Measurements from ENCODE around the gene LAMC3.

Gene LAMC3

DNA sequence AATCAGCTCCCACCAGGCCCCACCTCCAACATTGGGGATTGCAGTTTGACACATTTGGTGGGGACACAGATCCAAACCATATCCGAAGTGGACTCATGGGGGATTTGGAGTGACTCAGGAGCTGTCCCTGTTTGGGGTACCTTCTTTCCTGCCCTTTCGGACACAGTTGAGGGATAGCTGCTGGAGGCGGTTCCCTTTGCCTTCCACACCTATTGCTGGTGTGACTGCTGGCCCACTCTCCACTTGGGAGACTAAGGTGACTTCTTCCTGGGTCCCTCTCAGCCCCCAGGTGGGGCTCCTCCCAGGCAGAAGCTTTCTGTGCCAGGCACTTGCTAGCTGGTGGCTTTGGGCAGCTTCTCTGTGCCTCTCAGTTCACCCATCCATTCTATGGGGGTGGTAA, 26.6 kb downstream of the LAMC3 start:
- no peak for DNase-seq (ENCODE audit: extremely low spot score)
- CTCF ChIA-PET: interaction anchor here (1.7 kb wide), 1 partner anchor 11 kb away, joined by 6 read pairs; no protein-coding TSS in a partner anchor
- POLR2A ChIA-PET: no interaction called here
- TF ChIP-seq SUZ12 (IDR thresholded peaks at IDR 0.05): no peak
- TF ChIP-seq BHLHE40 (IDR thresholded peaks at IDR 0.05; ENCODE audit: borderline replicate concordance): no peak
- no peak for TF ChIP-seq TARDBP (IDR thresholded peaks at IDR 0.05)
- TF ChIP-seq SP1 (IDR thresholded peaks at IDR 0.05): no peak
- TF ChIP-seq ZNF384 (IDR thresholded peaks at IDR 0.05): no peak
- TF ChIP-seq FOXM1 (IDR thresholded peaks at IDR 0.05; ENCODE audit: borderline replicate concordance): no peak
- TF ChIP-seq ARNT (IDR thresholded peaks at IDR 0.05): no peak
- TF ChIP-seq L3MBTL2 (conservative IDR thresholded peaks at IDR 0.05): no peak
- no peak for TF ChIP-seq HDGF (IDR thresholded peaks at IDR 0.05; ENCODE audit: borderline replicate concordance)
- no peak for TF ChIP-seq FOXA1 (IDR thresholded peaks at IDR 0.05)

DNA sequence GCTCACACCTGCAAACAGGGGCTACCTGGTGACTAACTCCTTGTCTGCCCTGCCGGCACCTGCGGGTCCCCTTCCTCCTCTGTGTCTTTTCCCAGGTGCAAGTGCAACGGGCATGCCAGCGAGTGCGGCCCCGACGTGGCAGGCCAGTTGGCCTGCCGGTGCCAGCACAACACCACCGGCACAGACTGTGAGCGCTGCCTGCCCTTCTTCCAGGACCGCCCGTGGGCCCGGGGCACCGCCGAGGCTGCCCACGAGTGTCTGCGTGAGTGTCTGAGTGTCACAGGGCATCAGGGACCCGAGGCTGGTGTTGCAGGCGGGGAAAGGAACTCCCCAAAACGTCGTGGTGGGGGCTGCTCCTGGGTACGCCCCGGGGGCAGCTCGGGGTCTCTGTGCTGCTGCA, 27.1 kb downstream of the LAMC3 start:
- CTCF ChIA-PET: interaction anchor here (2.4 kb wide), 1 partner anchor 10 kb away, joined by 7 read pairs; no protein-coding TSS in a partner anchor
- TF ChIP-seq CTBP1 (IDR thresholded peaks at IDR 0.05; ENCODE audit: borderline replicate concordance) (no peak), FOXA1 (IDR thresholded peaks at IDR 0.05) (no peak), ELF4 (IDR thresholded peaks at IDR 0.05) (no peak), NFRKB (IDR thresholded peaks at IDR 0.05) (no peak), SP1 (IDR thresholded peaks at IDR 0.05) (no peak), TARDBP (IDR thresholded peaks at IDR 0.05) (no peak)
- POLR2A ChIA-PET: no interaction called here
- no peak for DNase-seq (ENCODE audit: extremely low spot score)

DNA sequence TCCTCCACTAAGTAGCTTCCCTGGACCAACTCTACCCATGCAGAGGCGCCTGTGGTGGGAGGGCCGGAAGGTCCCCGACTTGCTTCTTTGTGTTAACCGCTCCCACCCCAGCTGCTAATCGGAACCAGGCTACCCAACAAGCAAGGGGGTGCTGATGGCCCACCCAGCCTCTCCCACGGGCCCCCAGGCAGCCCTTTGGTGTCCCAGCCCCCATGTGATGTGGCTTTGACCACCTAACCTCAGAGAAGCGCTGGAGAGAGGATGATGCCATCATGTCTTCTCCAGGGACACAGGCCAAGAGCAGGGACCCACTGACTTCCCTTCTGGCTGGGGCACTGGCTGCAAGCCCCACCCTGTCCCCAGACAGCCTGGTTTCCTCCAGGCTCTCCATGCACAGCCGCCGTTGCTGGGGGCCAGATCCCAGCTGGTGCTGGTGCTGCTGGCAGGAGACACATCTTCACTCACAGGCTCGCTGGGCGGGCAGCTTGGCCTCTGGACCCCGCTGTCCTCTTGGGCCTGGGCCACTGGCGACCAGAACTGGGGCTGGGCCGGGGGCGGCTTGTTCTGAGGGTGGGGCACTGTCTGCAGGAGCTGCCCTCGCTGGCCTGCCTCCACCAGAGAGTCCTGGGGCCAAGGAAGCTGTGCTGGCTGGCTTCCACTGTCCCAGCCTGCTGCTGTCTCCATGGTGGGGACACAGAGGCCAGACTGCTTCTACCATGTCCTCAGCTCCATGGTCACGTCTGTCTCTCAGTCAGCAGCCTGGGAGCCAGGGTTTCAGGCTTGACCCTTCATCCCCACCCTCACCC, 27.8 kb downstream of the LAMC3 start:
- CTCF ChIA-PET: interaction anchor here (0.5 to 2.4 kb wide), 3 partner anchors 9 to 19 kb away, joined by 3 to 7 read pairs (median 5); no protein-coding TSS in a partner anchor
- POLR2A ChIA-PET: no interaction called here
- no peak for DNase-seq (ENCODE audit: extremely low spot score)
- TF ChIP-seq SUZ12 (IDR thresholded peaks at IDR 0.05): no peak
- TF ChIP-seq HDGF (IDR thresholded peaks at IDR 0.05; ENCODE audit: borderline replicate concordance): no peak
- TF ChIP-seq ELF4 (IDR thresholded peaks at IDR 0.05): no peak
- no peak for TF ChIP-seq SP1 (IDR thresholded peaks at IDR 0.05)
- TF ChIP-seq LEF1 (IDR thresholded peaks at IDR 0.05; ENCODE audit: borderline replicate concordance): no peak
- TF ChIP-seq ARNT (IDR thresholded peaks at IDR 0.05): no peak
- no peak for TF ChIP-seq BHLHE40 (IDR thresholded peaks at IDR 0.05; ENCODE audit: borderline replicate concordance)
- no peak for TF ChIP-seq ZNF384 (IDR thresholded peaks at IDR 0.05)
- no peak for TF ChIP-seq FOXM1 (IDR thresholded peaks at IDR 0.05; ENCODE audit: borderline replicate concordance)
- TF ChIP-seq TARDBP (IDR thresholded peaks at IDR 0.05): no peak
- no peak for TF ChIP-seq CTBP1 (IDR thresholded peaks at IDR 0.05; ENCODE audit: borderline replicate concordance)
- no peak for TF ChIP-seq L3MBTL2 (conservative IDR thresholded peaks at IDR 0.05)
- TF ChIP-seq FOXA1 (IDR thresholded peaks at IDR 0.05): no peak
- TF ChIP-seq PKNOX1 (IDR thresholded peaks at IDR 0.05): no peak
- TF ChIP-seq FOXK2 (IDR thresholded peaks at IDR 0.05): no peak
- no peak for TF ChIP-seq NFRKB (IDR thresholded peaks at IDR 0.05)

- no peak for TF ChIP-seq L3MBTL2 (conservative IDR thresholded peaks at IDR 0.05)
- no peak for TF ChIP-seq HDGF (IDR thresholded peaks at IDR 0.05; ENCODE audit: borderline replicate concordance)
- TF ChIP-seq PKNOX1 (IDR thresholded peaks at IDR 0.05): no peak
- TF ChIP-seq FOXM1 (IDR thresholded peaks at IDR 0.05; ENCODE audit: borderline replicate concordance): no peak
- TF ChIP-seq BHLHE40 (IDR thresholded peaks at IDR 0.05; ENCODE audit: borderline replicate concordance): no peak
- TF ChIP-seq TARDBP (IDR thresholded peaks at IDR 0.05): no peak
- TF ChIP-seq ARNT (IDR thresholded peaks at IDR 0.05): no peak
- no peak for TF ChIP-seq ZNF384 (IDR thresholded peaks at IDR 0.05)
- TF ChIP-seq SP1 (IDR thresholded peaks at IDR 0.05): no peak
- TF ChIP-seq LEF1 (IDR thresholded peaks at IDR 0.05; ENCODE audit: borderline replicate concordance): no peak
- CTCF ChIA-PET: interaction anchor here (0.5 to 2.4 kb wide), 4 partner anchors 9 to 29 kb away, joined by 3 to 7 read pairs (median 4); no protein-coding TSS in a partner anchor
- POLR2A ChIA-PET: no interaction called here
- DNase-seq (ENCODE audit: extremely low spot score): no peak
Observed at GRCh38 chr9:131037335-131038255, 28.6 kb downstream of the LAMC3 start.

GRCh38 chr9:131038256-131039128, 29.5 kb downstream of the LAMC3 start:
- no peak for TF ChIP-seq ARNT (IDR thresholded peaks at IDR 0.05)
- TF ChIP-seq NFRKB (IDR thresholded peaks at IDR 0.05): no peak
- TF ChIP-seq ZNF384 (IDR thresholded peaks at IDR 0.05): no peak
- TF ChIP-seq FOXK2 (IDR thresholded peaks at IDR 0.05): no peak
- no peak for TF ChIP-seq PKNOX1 (IDR thresholded peaks at IDR 0.05)
- no peak for TF ChIP-seq HDGF (IDR thresholded peaks at IDR 0.05; ENCODE audit: borderline replicate concordance)
- no peak for TF ChIP-seq SP1 (IDR thresholded peaks at IDR 0.05)
- no peak for TF ChIP-seq L3MBTL2 (conservative IDR thresholded peaks at IDR 0.05)
- no peak for TF ChIP-seq TARDBP (IDR thresholded peaks at IDR 0.05)
- TF ChIP-seq ELF4 (IDR thresholded peaks at IDR 0.05): no peak
- no peak for TF ChIP-seq FOXM1 (IDR thresholded peaks at IDR 0.05; ENCODE audit: borderline replicate concordance)
- TF ChIP-seq SUZ12 (IDR thresholded peaks at IDR 0.05): no peak
- TF ChIP-seq BHLHE40 (IDR thresholded peaks at IDR 0.05; ENCODE audit: borderline replicate concordance): no peak
- TF ChIP-seq FOXA1 (IDR thresholded peaks at IDR 0.05): no peak
- TF ChIP-seq LEF1 (IDR thresholded peaks at IDR 0.05; ENCODE audit: borderline replicate concordance): no peak
- TF ChIP-seq CTBP1 (IDR thresholded peaks at IDR 0.05; ENCODE audit: borderline replicate concordance): no peak

More at GRCh38 chr9:131038256-131039128, 29.5 kb downstream of the LAMC3 start:
- DNase-seq (ENCODE audit: extremely low spot score): no peak
- CTCF ChIA-PET: interaction anchor here (0.7 to 2.4 kb wide), 2 partner anchors 8 to 30 kb away, joined by 3 to 7 read pairs; no protein-coding TSS in a partner anchor
- POLR2A ChIA-PET: no interaction called here

Measured in HEK293T (cell line).